HepG2 (cell line): ENCODE data around the gene CISTR. TPM values are rescaled to one million over a fixed set of nuclear protein-coding genes. Genes with fewer than 3 reads are reported as not detected.

Experiments used
- ATAC-seq: fragments of 200-7000 bp; cut with Tn5 transposase; 3 replicates; pipeline ENCODE4 v1.9.1; 2020; ENCODE audit warnings: mild to moderate bottlenecking, moderate library complexity
- BruUV-seq: library from RNA; stranded (reverse); fragments of 400-500 nt; replicated peaks from 2 replicates; lab custom pipeline; 2021; lab: Mats Ljungman, UMichigan
- CTCF ChIA-PET: fragments of 300-600 bp; formaldehyde crosslinking; extraction: SDS; loops from one replicate; lab custom pipeline; 2021; ENCODE audit warnings: low total read pairs, inconsistent platforms, low intra/inter-chr PET ratio; lab: Yijun Ruan, JAX
- POLR2A ChIA-PET: fragments of 350-600 bp; sonication (Branson Sonifier 250); formaldehyde crosslinking; loops from one replicate; lab custom pipeline; 2020; ENCODE audit warnings: antibody characterized with exemption, inconsistent platforms; lab: Yijun Ruan, JAX
- DNase-seq: peaks from one replicate; pipeline ENCODE4 v3.0.0-alpha.2; 2015; ENCODE audit warnings: low spot score
- FAIRE-seq: peaks from 3 replicates; lab custom pipeline; 2011; peaks lifted over from hg19 to GRCh38; lab: Jason Lieb, UNC
- H2AFZ ChIP-seq: one replicate; pipeline ENCODE4 v1.6.1; 2011; ENCODE audit warnings: low read length, inconsistent platforms
- H3K27ac ChIP-seq: fragments of 300-600 bp; 3 replicates; pipeline ENCODE4 v1.8.0; 2011; ENCODE audit warnings: mixed run types, mild to moderate bottlenecking, mixed read lengths, low read length, inconsistent platforms; ENCODE audit not compliant: insufficient read depth; ENCODE audit errors: extremely low read length
- H3K27me3 ChIP-seq, 2 experiments: fragments of 200-600 bp in 1 of 2; 2 replicates in 1 of 2; 3 replicates in 1 of 2; pipeline versions ENCODE4 v1.6.0 to v1.8.0; 2011; ENCODE audit warnings: low read length in 2 of 2, mild to moderate bottlenecking in 2 of 2, moderate library complexity in 2 of 2, inconsistent platforms in 1 of 2; ENCODE audit not compliant: insufficient read depth in 2 of 2, control insufficient read depth in 1 of 2
- H3K36me3 ChIP-seq, 2 experiments: fragments of 200-600 bp in 1 of 2; replicated peaks in 1 of 2; 2 replicates in 1 of 2; 3 replicates in 1 of 2; pipeline versions ENCODE4 v1.5.1 to v1.8.0; 2011; ENCODE audit warnings: low read length in 2 of 2, inconsistent platforms in 1 of 2; ENCODE audit not compliant: insufficient read depth in 2 of 2, control insufficient read depth in 1 of 2
- H3K4me1 ChIP-seq: 2 replicates; pipeline ENCODE4 v1.5.1; 2012; ENCODE audit warnings: low read length, inconsistent platforms; ENCODE audit not compliant: insufficient read depth
- H3K4me2 ChIP-seq: 2 replicates; pipeline ENCODE4 v1.6.0; 2011; ENCODE audit warnings: low read depth, low read length, inconsistent platforms
- H3K4me3 ChIP-seq, 3 experiments: fragments of 200-600 bp in 1 of 3; sonication (generic), shearing (Covaris generic) in 1 of 3; replicated peaks in 1 of 3; 2 replicates each; pipeline ENCODE4 v1.5.1; 2011 to 2016; ENCODE audit warnings: low read length in 3 of 3, inconsistent platforms in 2 of 3, low read depth in 2 of 3, mild to moderate bottlenecking in 2 of 3, control low read depth in 1 of 3, mixed read lengths in 1 of 3; ENCODE audit not compliant: insufficient read depth in 1 of 3
- H3K79me2 ChIP-seq: one replicate; pipeline ENCODE4 v1.6.1; 2011; ENCODE audit warnings: low read length, inconsistent platforms; ENCODE audit not compliant: insufficient read depth
- H3K9ac ChIP-seq: 2 replicates; pipeline ENCODE4 v1.6.0; 2011; ENCODE audit warnings: mild to moderate bottlenecking, low read depth, low read length, inconsistent platforms; ENCODE audit not compliant: insufficient read depth
- H3K9me3 ChIP-seq: 2 replicates; pipeline ENCODE4 v1.5.1; 2012; ENCODE audit warnings: mild to moderate bottlenecking, low read length
- H4K20me1 ChIP-seq: 2 replicates; pipeline ENCODE4 v1.6.0; 2011; ENCODE audit warnings: inconsistent platforms, mild to moderate bottlenecking, low read length, moderate library complexity; ENCODE audit not compliant: insufficient read depth
- BORCS8-MEF2B ChIP-seq: sonication (generic); formaldehyde crosslinking; IDR thresholded peaks from 2 replicates; pipeline ENCODE4 v1.8.0; 2022; ENCODE audit warnings: mild to moderate bottlenecking, missing genetic modification reagents
- CTCF ChIP-seq: sonication (generic); formaldehyde crosslinking; IDR thresholded peaks from 2 replicates; pipeline ENCODE4 v1.5.0; 2020; ENCODE audit warnings: mild to moderate bottlenecking, missing genetic modification reagents, moderate library complexity
- DNMT1 ChIP-seq: sonication (generic); formaldehyde crosslinking; IDR thresholded peaks from 2 replicates; pipeline ENCODE4 v1.5.1; 2020; ENCODE audit warnings: mild to moderate bottlenecking, missing genetic modification reagents
- E2F5 ChIP-seq: sonication (generic); formaldehyde crosslinking; conservative IDR thresholded peaks from 2 replicates; pipeline ENCODE4 v1.4.0; 2020; ENCODE audit warnings: missing genetic modification reagents
- MAFF ChIP-seq: IDR thresholded peaks from 2 replicates; pipeline ENCODE4 v1.6.1; 2011; ENCODE audit warnings: low read depth, low read length, improper control_type of control experiment
- PRDM4 ChIP-seq: sonication (generic); formaldehyde crosslinking; IDR thresholded peaks from 2 replicates; pipeline ENCODE4 v1.9.0; 2021; ENCODE audit warnings: missing genetic modification reagents, borderline replicate concordance
- SOX13 ChIP-seq, 3 experiments: fragments of 450-650 bp in 1 of 3; sonication (generic) in 1 of 3; formaldehyde crosslinking in 1 of 3; IDR thresholded peaks in 2 of 3; conservative IDR thresholded peaks in 1 of 3; 2 replicates each; pipeline versions ENCODE4 v1.5.0 to v1.6.1; 2016 to 2020; ENCODE audit warnings: antibody characterized with exemption in 1 of 3, mild to moderate bottlenecking in 1 of 3, missing compliant biosample characterization in 1 of 3, missing genetic modification reagents in 1 of 3, moderate library complexity in 1 of 3
- SP1 ChIP-seq, 2 experiments: fragments of 450-650 bp in 1 of 2; sonication (generic) in 1 of 2; formaldehyde crosslinking in 1 of 2; IDR thresholded peaks; 2 replicates each; pipeline versions ENCODE4 v1.4.0 to v1.6.1; 2016 to 2020; ENCODE audit warnings: missing genetic modification reagents in 1 of 2
- SP4 ChIP-seq: sonication (generic); formaldehyde crosslinking; IDR thresholded peaks from 2 replicates; pipeline ENCODE4 v1.8.1; 2023; ENCODE audit warnings: mild to moderate bottlenecking, missing genetic modification reagents
- ZBTB7B ChIP-seq: sonication (generic); formaldehyde crosslinking; IDR thresholded peaks from 2 replicates; pipeline ENCODE4 v1.4.0; 2020; ENCODE audit warnings: missing genetic modification reagents
- ZFP1 ChIP-seq: IDR thresholded peaks from 2 replicates; pipeline ENCODE4 v1.6.1; 2016
- ZNF572 ChIP-seq: sonication (generic); formaldehyde crosslinking; IDR thresholded peaks from 2 replicates; pipeline ENCODE4 v1.5.1; 2020; ENCODE audit warnings: mild to moderate bottlenecking, missing genetic modification reagents
- ZNF891 ChIP-seq: sonication (generic); formaldehyde crosslinking; IDR thresholded peaks from 2 replicates; pipeline ENCODE4 v1.5.0; 2020; ENCODE audit warnings: mild to moderate bottlenecking, missing genetic modification reagents
- ZSCAN5A ChIP-seq: sonication (generic); formaldehyde crosslinking; IDR thresholded peaks from 2 replicates; pipeline ENCODE4 v1.8.0; 2022; ENCODE audit warnings: mild to moderate bottlenecking, missing genetic modification reagents, borderline replicate concordance
- WGBS: methylation state at CpG from one replicate; pipeline ENCODE4 v1.1.6; 2017; ENCODE audit warnings: low lambda C conversion rate; 5-methylcytosine and 5-hydroxymethylcytosine counted together
- in situ Hi-C: cut with HindIII; loops from 2 replicates; pipeline ENCODE4 v1.10.0; 2017; ENCODE audit warnings: low pct_unique_long_range_greater_than_20kb; ENCODE audit not compliant: extremely low pct_ligation_motif_present
- intact Hi-C: fragments of 100-400 bp; cut with micrococcal nuclease; formaldehyde crosslinking; loops from one replicate; pipeline ENCODE4 v1.10.0; 2022; ENCODE audit not compliant: unreplicated experiment
- polyA plus RNA-seq, 8 experiments: library from polyadenylated mRNA; depleted of rRNA in 3 of 8; stranded (reverse) in 7 of 8; unstranded in 1 of 8; fragments of >200 nt; fragmentation: Illumina TruSeq in 4 of 8; extraction: Trizol in 4 of 8; gene quantifications; 2 replicates each; pipeline versions ENCODE4 v1.2.1 to v1.2.3, GENCODE V29; 2011 to 2016; ENCODE audit warnings: low read depth in 4 of 8, missing spikeins in 1 of 8, mixed read lengths in 1 of 8; ENCODE audit not compliant: insufficient read depth in 1 of 8
- total RNA-seq, 5 experiments: library from RNA; depleted of rRNA; stranded (reverse); fragments of >200 nt; fragmentation: Illumina TruSeq; extraction: Trizol; gene quantifications; 2 replicates each; pipeline ENCODE4 v1.2.3, GENCODE V29; 2016; ENCODE audit warnings: low read depth in 1 of 5
- TF ChIP-seq, protein P1 (sequence below): sonication (generic); formaldehyde crosslinking; IDR thresholded peaks from 2 replicates; pipeline ENCODE4 v1.8.0; 2023; ENCODE audit warnings: mild to moderate bottlenecking, missing genetic modification reagents
- TF ChIP-seq, protein P2 (sequence below): sonication (generic); formaldehyde crosslinking; IDR thresholded peaks from 2 replicates; pipeline ENCODE4 v1.4.0; 2020; ENCODE audit warnings: missing genetic modification reagents

Gene CISTR
- total and polyA plus RNA-seq, 2 of the 13 experiments (the other 11 are each of a cell fraction or from before 2014, with no cell fraction given), result not detected

GRCh38 chr12:53710091-53710490, 41.7 kb downstream of the CISTR start:
- ChIA-PET POLR2A (no interaction called here), CTCF (no interaction called here)
- FAIRE-seq, result no peak
- no peaks in the 10 kb centered on the region for H3K9me3 ChIP-seq
- H3K4me3 ChIP-seq, result no peak overlapping the region
- H2AFZ ChIP-seq, result no peak overlapping the region
- no peaks in the 10 kb centered on the region for H4K20me1 ChIP-seq
- DNase-seq, result no peak
- H3K4me2 ChIP-seq, result no peak overlapping the region
- H3K27me3 ChIP-seq, result peaks cover 3 to 26% of the 10 kb centered on the region in 2 experiments
- H3K27ac ChIP-seq, result no peak overlapping the region
- no peaks in the 10 kb centered on the region for H3K4me1 ChIP-seq
- intact Hi-C loops (no loop called here), in situ Hi-C loops (no loop called here)
- no TSS peak for BruUV-seq
- ATAC-seq, result no peak
- H3K36me3 ChIP-seq, result no peaks in the 10 kb centered on the region; a peak in 1 of 5 replicates
- H3K9ac ChIP-seq, result no peak overlapping the region
- 39% methylated on average over 6 of the region's 6 CpGs for WGBS
- H3K79me2 ChIP-seq, result no peaks in the 10 kb centered on the region
- TF ChIP-seq ZSCAN5A (CRISPR knock-in tag) (no peak), PRDM4 (CRISPR knock-in tag) (no peak), SOX13 (IDR thresholded peaks at IDR 0.05) (no peak), SOX13 (CRISPR knock-in tag; conservative IDR thresholded peaks at IDR 0.05 in 1 of 2, IDR thresholded peaks at IDR 0.05 in 1 of 2) (no peak), E2F5 (no peak), BORCS8-MEF2B (CRISPR knock-in tag) (no peak), SP4 (CRISPR knock-in tag) (no peak), ZNF891 (CRISPR knock-in tag) (no peak), ZNF572 (CRISPR knock-in tag) (no peak), ZFP1 (CRISPR knock-in tag) (no peak), ZBTB7B (CRISPR knock-in tag) (no peak), SP1 (IDR thresholded peaks at IDR 0.05) (no peak), SP1 (CRISPR knock-in tag; IDR thresholded peaks at IDR 0.05) (no peak), DNMT1 (no peak), MAFF (no peak), CTCF (CRISPR knock-in tag) (no peak)
- TF ChIP-seq, protein P1, sequence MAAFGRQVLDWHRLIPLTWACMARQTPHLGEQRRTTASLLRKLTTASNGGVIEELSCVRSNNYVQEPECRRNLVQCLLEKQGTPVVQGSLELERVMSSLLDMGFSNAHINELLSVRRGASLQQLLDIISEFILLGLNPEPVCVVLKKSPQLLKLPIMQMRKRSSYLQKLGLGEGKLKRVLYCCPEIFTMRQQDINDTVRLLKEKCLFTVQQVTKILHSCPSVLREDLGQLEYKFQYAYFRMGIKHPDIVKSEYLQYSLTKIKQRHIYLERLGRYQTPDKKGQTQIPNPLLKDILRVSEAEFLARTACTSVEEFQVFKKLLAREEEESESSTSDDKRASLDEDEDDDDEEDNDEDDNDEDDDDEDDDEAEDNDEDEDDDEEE (CRISPR knock-in tag), result no peak
- TF ChIP-seq, protein P2, sequence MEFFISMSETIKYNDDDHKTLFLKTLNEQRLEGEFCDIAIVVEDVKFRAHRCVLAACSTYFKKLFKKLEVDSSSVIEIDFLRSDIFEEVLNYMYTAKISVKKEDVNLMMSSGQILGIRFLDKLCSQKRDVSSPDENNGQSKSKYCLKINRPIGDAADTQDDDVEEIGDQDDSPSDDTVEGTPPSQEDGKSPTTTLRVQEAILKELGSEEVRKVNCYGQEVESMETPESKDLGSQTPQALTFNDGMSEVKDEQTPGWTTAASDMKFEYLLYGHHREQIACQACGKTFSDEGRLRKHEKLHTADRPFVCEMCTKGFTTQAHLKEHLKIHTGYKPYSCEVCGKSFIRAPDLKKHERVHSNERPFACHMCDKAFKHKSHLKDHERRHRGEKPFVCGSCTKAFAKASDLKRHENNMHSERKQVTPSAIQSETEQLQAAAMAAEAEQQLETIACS (CRISPR knock-in tag), result no peak
